Measurements from ENCODE around the gene NIP7.
"Not testable (repeated sequence)": the region's sequence is repeated elsewhere in the genome, so short reads cannot be mapped to it uniquely, and the experiment has no call there.

Gene NIP7

GRCh38 chr16:69348222-69348621 is 8.7 kb downstream of the NIP7 start:
- DNase-seq: no peak

GRCh38 chr16:69349536-69349935 is 10.0 kb downstream of the NIP7 start:
- DNase-seq: no peak

DNA sequence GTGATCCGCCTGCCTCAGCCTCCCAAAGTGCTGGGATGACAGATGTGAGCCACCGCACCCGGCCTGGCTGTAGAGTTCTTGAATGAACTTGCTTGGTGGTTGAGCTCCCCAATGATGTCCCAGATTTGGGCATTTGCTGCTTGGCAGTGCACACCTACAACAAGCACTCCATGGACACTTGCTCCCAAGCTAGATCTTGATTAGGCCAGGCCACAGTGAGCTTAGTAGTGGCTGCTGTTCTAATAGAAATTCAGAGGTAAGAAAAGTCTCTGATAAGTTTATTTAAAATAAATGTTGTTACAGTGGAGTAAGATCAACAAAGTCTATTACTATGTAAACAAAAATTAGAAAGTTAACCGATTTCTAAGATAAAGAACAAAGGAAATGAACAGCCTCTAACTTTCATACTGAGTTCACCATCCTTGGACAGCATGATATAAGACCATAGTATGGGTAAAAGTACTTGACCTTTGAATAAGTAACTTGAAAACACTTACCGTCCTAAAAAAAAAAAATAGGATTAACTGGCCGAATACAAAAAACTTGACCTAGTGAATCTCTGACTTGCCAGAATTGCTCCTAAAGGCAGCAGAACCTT is 11.1 kb downstream of the NIP7 start:
- DNase-seq: no peak

- peak; percentile 37 for DNase-seq
These were observed 11.9 kb downstream of the NIP7 start, which contains the start of gene TMED6 for GRCh38 chr16:69351309-69352027. Gene TMED6, minus strand, starts transcription at chr16:69351786. Its CDS starts 33 bp downstream, at chr16:69351753.

DNA sequence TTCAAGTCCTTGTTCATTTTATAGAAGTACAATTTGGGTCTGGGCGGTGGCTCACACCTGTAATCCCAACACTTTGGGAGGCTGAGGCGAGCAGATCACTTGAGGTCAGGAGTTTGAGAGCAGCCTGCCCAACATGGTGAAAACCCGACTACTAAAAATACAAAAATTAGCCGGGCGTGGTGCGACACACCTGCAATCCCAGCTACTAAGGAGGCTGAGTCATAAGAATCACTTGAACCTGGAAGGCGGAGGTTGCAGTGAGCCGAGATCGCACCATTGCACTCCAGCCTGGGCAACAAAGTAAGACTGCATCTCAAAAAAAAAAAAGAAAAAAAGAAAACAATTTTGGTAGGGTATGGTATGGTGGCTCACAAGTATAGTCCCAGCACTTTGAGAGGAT is 20.5 kb downstream of the NIP7 start:
- DNase-seq: not testable (repeated sequence)

- DNase-seq: no peak
These were observed 23.7 kb downstream of the NIP7 start for GRCh38 chr16:69363281-69363717.

GRCh38 chr16:69364088-69364487 is 24.5 kb downstream of the NIP7 start:
- no peak for DNase-seq

DNA sequence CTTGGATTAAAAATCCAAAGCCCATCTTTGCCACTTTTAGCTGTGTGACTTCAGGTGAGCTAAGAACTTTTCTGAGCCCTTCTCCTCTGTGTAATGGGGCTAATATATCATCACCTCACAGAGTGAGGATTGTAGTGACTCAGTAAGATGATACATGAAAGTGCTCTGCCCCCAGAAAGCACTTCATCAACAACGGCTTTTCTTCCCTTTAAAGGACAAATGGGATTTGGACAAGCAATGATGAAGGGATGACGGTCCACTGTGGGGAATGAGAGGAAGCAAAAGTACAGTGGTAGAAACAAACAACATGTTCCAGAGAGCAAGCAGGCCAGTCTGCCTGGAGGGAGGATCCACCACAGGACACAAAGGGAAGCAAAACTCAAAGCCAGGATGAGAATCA is 26.3 kb downstream of the NIP7 start:
- no peak for DNase-seq

- DNase-seq: no peak
These were observed 26.9 kb downstream of the NIP7 start for GRCh38 chr16:69366431-69366830.

- DNase-seq: no peak
These were observed 28.4 kb downstream of the NIP7 start for GRCh38 chr16:69367980-69368379.

GRCh38 chr16:69368866-69369265 is 29.3 kb downstream of the NIP7 start:
- DNase-seq: no peak

GRCh38 chr16:69371564-69371963 is 32.0 kb downstream of the NIP7 start:
- DNase-seq: no peak

DNA sequence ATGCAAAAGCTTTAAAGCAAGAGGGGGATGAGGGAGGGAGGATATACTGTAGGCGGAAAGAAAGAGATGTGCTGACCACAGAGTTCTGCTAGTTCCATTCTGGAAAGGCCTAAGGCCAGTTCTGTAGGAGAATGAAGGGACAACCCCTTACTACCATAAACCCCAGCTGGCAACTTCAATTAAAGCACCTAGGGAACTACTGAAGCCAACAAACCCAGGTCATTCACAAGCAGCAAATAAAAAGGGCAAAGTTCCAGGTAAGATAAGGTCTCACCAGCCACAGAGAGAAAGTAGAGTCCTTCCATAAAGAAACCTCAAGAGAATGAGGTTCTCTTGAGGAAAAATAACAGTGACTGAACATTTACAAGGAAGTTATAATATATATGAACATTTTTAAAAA is 33.4 kb downstream of the NIP7 start:
- DNase-seq: no peak

DNA sequence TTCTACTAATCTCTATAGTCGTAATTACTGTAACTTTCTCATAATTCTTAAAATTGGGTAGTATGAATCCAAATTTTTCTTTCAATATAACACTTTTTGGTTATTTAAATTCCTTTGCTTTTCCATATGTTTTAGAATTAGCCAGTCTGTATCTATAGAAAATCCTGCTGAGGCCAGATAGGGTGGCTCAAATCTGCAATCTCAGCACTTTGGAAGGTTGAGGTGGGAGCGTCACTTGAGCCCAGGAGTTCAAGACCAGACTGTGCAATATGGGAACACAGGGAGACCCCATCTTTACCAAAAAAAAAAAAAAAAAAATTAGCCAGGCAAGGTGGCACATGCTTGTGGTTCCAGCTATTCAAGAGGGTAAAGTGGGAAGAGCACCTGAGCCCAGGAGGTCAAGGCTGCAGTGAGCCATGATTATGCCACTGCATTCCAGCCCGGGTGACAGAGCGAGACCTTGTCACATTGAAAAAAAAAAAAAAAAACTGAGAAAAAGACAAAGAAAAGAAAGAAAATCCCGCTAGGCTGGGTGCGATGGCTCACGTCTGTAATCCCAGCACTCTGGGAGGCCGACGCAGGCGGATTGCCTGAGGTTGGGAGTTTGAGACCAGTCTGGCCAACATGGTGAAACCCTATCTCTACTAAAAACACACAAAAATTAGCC is 37.0 kb downstream of the NIP7 start:
- no peak for DNase-seq

DNA sequence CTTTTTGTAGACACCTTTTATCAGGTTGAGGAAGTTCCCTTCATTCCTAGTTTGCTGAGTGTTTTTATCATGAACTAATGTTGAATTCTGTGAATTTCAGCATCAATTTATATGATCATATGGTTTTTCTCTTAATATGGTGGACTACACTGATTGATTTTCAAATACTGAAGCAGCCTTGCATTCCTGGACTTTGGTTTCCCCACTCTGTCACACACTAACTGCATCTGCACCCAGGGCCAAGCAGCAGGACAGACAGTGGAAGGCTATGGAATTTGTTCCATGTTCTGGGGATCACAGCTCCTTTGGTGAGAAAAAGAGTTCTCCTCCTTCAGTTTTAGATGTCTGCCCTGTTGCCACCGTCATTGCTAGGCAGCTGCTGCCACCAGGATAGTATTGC is 38.5 kb downstream of the NIP7 start:
- DNase-seq: no peak

GRCh38 chr16:69378760-69379159 is 39.2 kb downstream of the NIP7 start:
- no peak for DNase-seq

GRCh38 chr16:69381231-69381630 is 41.7 kb downstream of the NIP7 start:
- DNase-seq: no peak

GRCh38 chr16:69382421-69382820 is 42.8 kb downstream of the NIP7 start:
- DNase-seq: no peak

- DNase-seq: no peak
These were observed 45.4 kb downstream of the NIP7 start for GRCh38 chr16:69384974-69385373.

- no peak for DNase-seq
These were observed 47.0 kb downstream of the NIP7 start for GRCh38 chr16:69386596-69386995.

Data from NCI-H1694 (cell line).